Lower lobe of right lung (tissue), 2 donors: ENCODE results near the gene HLA-DOA. TPM values are rescaled to one million over a fixed set of nuclear protein-coding genes. Genes with fewer than 3 reads are reported as not detected.
A peak's percentile ranks its signal among the peaks of the same experiment; 100 is the strongest.

Experiments
- ATAC-seq, 2 donors: fragments of 200-7000 bp; cut with Tn5 transposase; one replicate each; pipeline ENCODE4 v1.9.1; 2020 to 2022; ENCODE audit warnings: mild to moderate bottlenecking in 2 of 2, moderate library complexity in 2 of 2
- DNase-seq: peaks from one replicate; pipeline ENCODE4 v3.0.0-alpha.2; 2020
- H3K27ac ChIP-seq: fragments of 200-600 bp; one replicate; pipeline ENCODE4 v1.8.0; 2022
- H3K27me3 ChIP-seq: fragments of 200-600 bp; one replicate; pipeline ENCODE4 v1.8.0; 2022; ENCODE audit warnings: low read depth
- H3K36me3 ChIP-seq: fragments of 200-600 bp; one replicate; pipeline ENCODE4 v1.8.0; 2022; ENCODE audit warnings: mild to moderate bottlenecking
- H3K4me1 ChIP-seq: fragments of 200-600 bp; one replicate; pipeline ENCODE4 v1.8.0; 2022
- H3K4me3 ChIP-seq: fragments of 200-600 bp; one replicate; pipeline ENCODE4 v1.8.0; 2022; ENCODE audit warnings: mild to moderate bottlenecking
- H3K9me3 ChIP-seq: fragments of 200-600 bp; one replicate; pipeline ENCODE4 v1.8.0; 2022
- CTCF ChIP-seq: fragments of 200-600 bp; IDR thresholded peaks from one replicate; pipeline ENCODE4 v1.8.0; 2022; ENCODE audit warnings: antibody characterized with exemption, mild to moderate bottlenecking
- intact Hi-C: fragments of 100-400 bp; cut with DNase I; formaldehyde crosslinking; loops from one replicate; pipeline ENCODE4 v1.11.0; 2022
- total RNA-seq: library from RNA; stranded (reverse); fragmentation: NEBNext Ultra II Directional; extraction: Animal tissue kit (Norgen Biotek cat#: 25700); gene quantifications from one replicate; pipeline ENCODE4 v1.2.1, GENCODE V29; 2021
- donor health status: DM: no; HTN: yes; CAD: no; lungs with severe emphysema.

HLA-DOA gene
- total RNA-seq, 1 donor from 2014 or later, result 31.2 TPM

GRCh38 chr6:32956176-32956575 lies 53.2 kb downstream of the HLA-DOA start:
- Histone ChIP-seq H3K36me3 (no peaks in the 10 kb centered on the region), H3K4me1 (peaks cover 33% of the 10 kb centered on the region), H3K9me3 (no peaks in the 10 kb centered on the region), H3K4me3 (no peak overlapping the region), H3K27me3 (no peaks in the 10 kb centered on the region), H3K27ac (no peak overlapping the region)
- no peak for DNase-seq
- TF ChIP-seq CTCF, result no peak
- intact Hi-C loops, result no loop called here
- ATAC-seq, result no peak

GRCh38 chr6:32954986-32955802 lies 54.2 kb downstream of the HLA-DOA start:
- Histone ChIP-seq H3K27me3 (no peaks in the 10 kb centered on the region), H3K9me3 (no peaks in the 10 kb centered on the region), H3K4me1 (peaks cover 42% of the 10 kb centered on the region), H3K4me3 (no peak overlapping the region), H3K27ac (no peak overlapping the region), H3K36me3 (peaks cover 4% of the 10 kb centered on the region)
- ATAC-seq, result no peak
- intact Hi-C loops, result no loop called here
- DNase-seq, result no peak
- peak; percentile 34 for TF ChIP-seq CTCF

GRCh38 chr6:32954267-32954666 lies 55.1 kb downstream of the HLA-DOA start:
- intact Hi-C loops, result no loop called here
- Histone ChIP-seq H3K27ac (no peak overlapping the region), H3K27me3 (no peaks in the 10 kb centered on the region), H3K4me1 (peaks cover 43% of the 10 kb centered on the region), H3K9me3 (no peaks in the 10 kb centered on the region), H3K4me3 (no peak overlapping the region), H3K36me3 (peaks cover 12% of the 10 kb centered on the region)
- DNase-seq (no peak), ATAC-seq (no peak)
- no peak for TF ChIP-seq CTCF

Other genes starting within 250 kb of the HLA-DOA start
- 74.8 TPM for gene HLA-DQB2, start 246.1 kb downstream of the HLA-DOA start, total RNA-seq
- gene HLA-DOB, start 192.6 kb downstream of the HLA-DOA start, total RNA-seq, result 0.95 TPM
- 81.8 TPM for gene TAP2, start 170.9 kb downstream of the HLA-DOA start, total RNA-seq
- gene PSMB8, start 165.5 kb downstream of the HLA-DOA start, total RNA-seq, result 103 TPM
- 63.9 TPM for gene TAP1, start 155.9 kb downstream of the HLA-DOA start, total RNA-seq
- 74.5 TPM for gene PSMB9, start 155.4 kb downstream of the HLA-DOA start, total RNA-seq
- 208 TPM for gene HLA-DMB, start 68.6 kb downstream of the HLA-DOA start, total RNA-seq
- gene HLA-DMA, start 56.5 kb downstream of the HLA-DOA start, total RNA-seq, result 283 TPM
- 173 TPM for gene BRD2, start 41.0 kb downstream of the HLA-DOA start, total RNA-seq
- 600 TPM for gene HLA-DPA1, start 64.1 kb upstream of the HLA-DOA start, total RNA-seq
- 483 TPM for gene HLA-DPB1, start 66.4 kb upstream of the HLA-DOA start, total RNA-seq
- 0.77 TPM for gene COL11A2, start 182.9 kb upstream of the HLA-DOA start, total RNA-seq
- 47.4 TPM for gene RXRB, start 191.1 kb upstream of the HLA-DOA start, total RNA-seq
- 76.0 TPM for gene SLC39A7, start 191.3 kb upstream of the HLA-DOA start, total RNA-seq
- gene HSD17B8, start 195.1 kb upstream of the HLA-DOA start, total RNA-seq, result 13.3 TPM
- 43.1 TPM for gene RING1, start 198.9 kb upstream of the HLA-DOA start, total RNA-seq